Mucosa of descending colon (tissue), 3 donors: ENCODE data around the gene SPOCD1. TPM values are rescaled to one million over a fixed set of nuclear protein-coding genes. Genes with fewer than 3 reads are reported as not detected.

Source experiments
- ATAC-seq: fragments of 200-7000 bp; cut with Tn5 transposase; one replicate; pipeline ENCODE4 v1.9.1; 2020; ENCODE audit warnings: mild to moderate bottlenecking, moderate library complexity
- DNase-seq, 3 donors: peaks; one replicate each; pipeline ENCODE4 v3.0.0-alpha.2; 2020
- H3K36me3 ChIP-seq: fragments of 200-600 bp; one replicate; pipeline ENCODE4 v1.8.0; 2021; ENCODE audit warnings: low read depth, mild to moderate bottlenecking
- H3K4me1 ChIP-seq: fragments of 200-600 bp; one replicate; pipeline ENCODE4 v1.8.0; 2021; ENCODE audit warnings: low read depth, mild to moderate bottlenecking
- H3K4me3 ChIP-seq: fragments of 200-600 bp; one replicate; pipeline ENCODE4 v1.8.0; 2021; ENCODE audit warnings: mild to moderate bottlenecking
- H3K9me3 ChIP-seq: fragments of 200-600 bp; one replicate; pipeline ENCODE4 v1.8.0; 2021; ENCODE audit warnings: mild to moderate bottlenecking
- CTCF ChIP-seq: fragments of 200-600 bp; IDR thresholded peaks from one replicate; pipeline ENCODE4 v1.8.0; 2022; ENCODE audit warnings: antibody characterized with exemption, mild to moderate bottlenecking
- intact Hi-C, 2 donors: fragments of 100-400 bp; cut with DNase I in 1 of 2; cut with micrococcal nuclease in 1 of 2; formaldehyde crosslinking; loops; one replicate each; pipeline versions ENCODE4 v1.11.0 to v1.11.1; 2022; cut with DNase I, micrococcal nuclease
- total RNA-seq, 3 donors: library from RNA; stranded (reverse); fragmentation: NEBNext Ultra II Directional in 2 of 3; extraction: Animal tissue kit (Norgen Biotek cat#: 25700) in 2 of 3; gene quantifications; one replicate each; pipeline versions ENCODE4 v1.2.1 to v1.2.4, GENCODE V29; 2021 to 2023
- donor health status: DM: no; HTN: no; CAD: no; lungs with moderate emphysema.
- donor health status: DM: no; HTN: no; CAD: no.
- donor health status: DM: no; HTN: yes; CAD: no.

The SPOCD1 gene
- total RNA-seq, 3 donors from 2014 or later: 0.99 TPM; not detected in 2

GRCh38 chr1:31792541-31792940 is 23.3 kb downstream of the SPOCD1 start:
- H3K4me1 ChIP-seq: peaks cover 3% of the 10 kb centered on the region
- no peaks in the 10 kb centered on the region for H3K9me3 ChIP-seq
- H3K4me3 ChIP-seq: no peak overlapping the region
- DNase-seq (no peak), ATAC-seq (no peak)
- intact Hi-C loops: no loop called here
- no peaks in the 10 kb centered on the region for H3K36me3 ChIP-seq
- no peak for TF ChIP-seq CTCF

- DNase-seq (no peak), ATAC-seq (no peak)
- peaks cover 3% of the 10 kb centered on the region for H3K4me1 ChIP-seq
- intact Hi-C loops: no loop called here
- H3K4me3 ChIP-seq: no peak overlapping the region
- TF ChIP-seq CTCF: no peak
- no peaks in the 10 kb centered on the region for H3K9me3 ChIP-seq
- H3K36me3 ChIP-seq: no peaks in the 10 kb centered on the region
Measured at GRCh38 chr1:31792116-31792515, 23.7 kb downstream of the SPOCD1 start.

- Histone ChIP-seq H3K36me3 (no peaks in the 10 kb centered on the region), H3K9me3 (no peaks in the 10 kb centered on the region), H3K4me3 (no peak overlapping the region), H3K4me1 (peaks cover 3% of the 10 kb centered on the region)
- no peak for TF ChIP-seq CTCF
- no peak for ATAC-seq
- DNase-seq: no peak
- intact Hi-C loops: no loop called here
Measured at GRCh38 chr1:31791131-31791858, 24.5 kb downstream of the SPOCD1 start.

- DNase-seq: no peak
- Histone ChIP-seq H3K4me1 (peaks cover 3% of the 10 kb centered on the region), H3K4me3 (no peak overlapping the region), H3K36me3 (no peaks in the 10 kb centered on the region), H3K9me3 (no peaks in the 10 kb centered on the region)
- no peak for TF ChIP-seq CTCF
- intact Hi-C loops: no loop called here
- no peak for ATAC-seq
Measured at GRCh38 chr1:31790641-31791091, 25.2 kb downstream of the SPOCD1 start.

- ATAC-seq (no peak), DNase-seq (no peak)
- TF ChIP-seq CTCF: no peak
- Histone ChIP-seq H3K4me1 (peaks cover 3% of the 10 kb centered on the region), H3K4me3 (no peak overlapping the region), H3K36me3 (no peaks in the 10 kb centered on the region), H3K9me3 (no peaks in the 10 kb centered on the region)
- intact Hi-C loops: no loop called here
Measured at GRCh38 chr1:31790140-31790539, 25.7 kb downstream of the SPOCD1 start.
